ENCODE results near the gene YBEY. TPM values are rescaled to one million over a fixed set of nuclear protein-coding genes. Genes with fewer than 3 reads are reported as not detected.

YBEY gene
- polyA plus RNA-seq, 1 of the 3 experiments (the other 2 are of a cell fraction), result 47.5 TPM

DNA sequence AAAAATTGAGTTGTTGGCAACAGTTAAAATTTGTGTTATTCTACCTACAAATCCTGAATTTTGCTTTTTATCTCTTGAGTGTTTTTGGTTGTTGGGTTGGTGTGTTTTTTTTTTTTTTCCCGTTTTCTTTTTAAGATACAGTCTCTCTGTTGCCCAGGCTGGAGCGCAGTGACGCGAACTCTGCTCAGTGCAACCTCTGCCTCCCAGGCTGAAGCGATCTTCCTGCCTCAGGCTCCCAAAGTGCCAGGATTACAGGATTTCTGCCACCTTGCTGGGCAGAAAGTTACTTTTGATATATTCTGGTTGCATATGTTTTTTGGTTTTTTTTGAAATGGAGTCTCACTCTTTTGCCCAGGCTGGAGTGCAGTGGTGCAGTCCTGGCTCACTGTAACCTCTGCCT, 42.0 kb downstream of the YBEY start:
- no peak for DNase-seq
- no peak overlapping the region for H3K4me3 ChIP-seq (ENCODE audit: low read depth in 2 of 2, low read length in 1 of 2)
- H3K9me2 ChIP-seq, result no peaks in the 10 kb centered on the region
- H2AFZ ChIP-seq (ENCODE audit: low read depth), result no peak overlapping the region
- no peak overlapping the region for H3K4me2 ChIP-seq
- ChIA-PET CTCF (no interaction called here), POLR2A (no interaction called here)
- no peak overlapping the region for H3K27ac ChIP-seq (ENCODE audit: low read depth in 2 of 2, low read length in 1 of 2)
- WGBS (ENCODE audit: low lambda C conversion rate), result 78% methylated on average over 5 of the region's 5 CpGs
- no peaks in the 10 kb centered on the region for H4K20me1 ChIP-seq (ENCODE audit: insufficient read depth)
- TF ChIP-seq, protein P1, sequence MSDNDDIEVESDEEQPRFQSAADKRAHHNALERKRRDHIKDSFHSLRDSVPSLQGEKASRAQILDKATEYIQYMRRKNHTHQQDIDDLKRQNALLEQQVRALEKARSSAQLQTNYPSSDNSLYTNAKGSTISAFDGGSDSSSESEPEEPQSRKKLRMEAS (IDR thresholded peaks at IDR 0.05; ENCODE audit: low read depth), result no peak
- TF ChIP-seq, protein P2, sequence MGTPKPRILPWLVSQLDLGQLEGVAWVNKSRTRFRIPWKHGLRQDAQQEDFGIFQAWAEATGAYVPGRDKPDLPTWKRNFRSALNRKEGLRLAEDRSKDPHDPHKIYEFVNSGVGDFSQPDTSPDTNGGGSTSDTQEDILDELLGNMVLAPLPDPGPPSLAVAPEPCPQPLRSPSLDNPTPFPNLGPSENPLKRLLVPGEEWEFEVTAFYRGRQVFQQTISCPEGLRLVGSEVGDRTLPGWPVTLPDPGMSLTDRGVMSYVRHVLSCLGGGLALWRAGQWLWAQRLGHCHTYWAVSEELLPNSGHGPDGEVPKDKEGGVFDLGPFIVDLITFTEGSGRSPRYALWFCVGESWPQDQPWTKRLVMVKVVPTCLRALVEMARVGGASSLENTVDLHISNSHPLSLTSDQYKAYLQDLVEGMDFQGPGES (IDR thresholded peaks at IDR 0.05; ENCODE audit: low read depth, low read length), result no peak
- TF ChIP-seq CHD2 (IDR thresholded peaks at IDR 0.05; ENCODE audit: low read length, partially characterized antibody), result no peak
- no peak for TF ChIP-seq GATA2 (CRISPR knock-in tag; IDR thresholded peaks at IDR 0.05)
- no peak for TF ChIP-seq NFIC (IDR thresholded peaks at IDR 0.05; ENCODE audit: borderline replicate concordance)
- no peak for TF ChIP-seq RAD21 (IDR thresholded peaks at IDR 0.05; ENCODE audit: low read length)
- no peak for TF ChIP-seq YY1 (IDR thresholded peaks at IDR 0.05; ENCODE audit: low read depth)
- TF ChIP-seq NRF1 (IDR thresholded peaks at IDR 0.05; ENCODE audit: low read depth, low read length), result no peak
- TF ChIP-seq RCOR1 (IDR thresholded peaks at IDR 0.05; ENCODE audit: low read length), result no peak
- no peak for TF ChIP-seq TCF12 (IDR thresholded peaks at IDR 0.05)
- no peak for TF ChIP-seq MEF2A (IDR thresholded peaks at IDR 0.05; ENCODE audit: borderline replicate concordance, low read depth)
- no peak for TF ChIP-seq FOXJ3 (CRISPR knock-in tag; IDR thresholded peaks at IDR 0.05)
- H3K27me3 ChIP-seq (ENCODE audit: insufficient read depth), result no peaks in the 10 kb centered on the region
- peaks cover 26% of the 10 kb centered on the region for H3F3A ChIP-seq (replicated peaks; ENCODE audit: insufficient read depth)
- H3K36me3 ChIP-seq (replicated peaks in 1 of 2; ENCODE audit: control insufficient read depth in 1 of 2, insufficient read depth in 2 of 2, low read length in 1 of 2), result peaks cover 8 to 30% of the 10 kb centered on the region in 2 experiments
- H3K4me1 ChIP-seq (ENCODE audit: control insufficient read depth in 1 of 2, insufficient read depth in 2 of 2, low read depth in 1 of 2, low read length in 1 of 2), result peaks cover 12 to 14% of the 10 kb centered on the region in 2 experiments; a peak in 3 of 4 replicates
- H3K79me2 ChIP-seq (ENCODE audit: insufficient read depth), result peaks cover 76% of the 10 kb centered on the region
- no peak overlapping the region for H3K9ac ChIP-seq
- no peaks in the 10 kb centered on the region for H3K9me3 ChIP-seq

DNA sequence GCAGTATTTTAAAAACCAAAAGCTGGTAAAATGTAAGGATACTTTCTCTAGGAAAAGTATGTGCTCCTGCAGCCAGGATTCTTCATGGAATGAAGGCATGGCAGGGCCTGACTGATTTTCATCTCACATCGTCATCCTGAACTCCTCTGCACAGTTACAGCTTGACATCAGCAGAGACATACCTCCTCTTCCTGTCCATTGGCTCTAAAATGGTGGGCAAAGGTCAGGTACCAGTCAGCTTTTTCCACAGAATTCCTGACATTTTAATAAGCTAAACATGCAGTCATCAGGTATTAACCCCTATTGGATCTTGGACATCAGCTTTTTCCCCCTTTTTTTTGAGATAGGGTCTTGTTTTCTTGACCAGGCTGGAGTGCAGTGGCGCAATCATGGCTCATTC, 43.7 kb downstream of the YBEY start:
- CTCF ChIA-PET, result no interaction called here

More for the DNA sequence above, 43.7 kb downstream of the YBEY start:
- POLR2A ChIA-PET, result no interaction called here
- WGBS (ENCODE audit: low lambda C conversion rate), result 96% methylated on average over 2 of the region's 2 CpGs
- H3K4me2 ChIP-seq, result no peak overlapping the region
- no peaks in the 10 kb centered on the region for H3K9me2 ChIP-seq
- H3K9me3 ChIP-seq, result no peaks in the 10 kb centered on the region
- no peak for DNase-seq
- H3K4me1 ChIP-seq (ENCODE audit: control insufficient read depth in 1 of 2, insufficient read depth in 2 of 2, low read depth in 1 of 2, low read length in 1 of 2), result peaks cover 12 to 15% of the 10 kb centered on the region in 2 experiments; a peak in 3 of 4 replicates
- peaks cover 11 to 30% of the 10 kb centered on the region in 2 experiments for H3K36me3 ChIP-seq (replicated peaks in 1 of 2; ENCODE audit: control insufficient read depth in 1 of 2, insufficient read depth in 2 of 2, low read length in 1 of 2)
- TF ChIP-seq FOXM1 (IDR thresholded peaks at IDR 0.05; ENCODE audit: low read depth) (no peak), JUND (IDR thresholded peaks at IDR 0.05) (no peak), NRF1 (IDR thresholded peaks at IDR 0.05; ENCODE audit: low read depth, low read length) (no peak)
- TF ChIP-seq, protein P3, sequence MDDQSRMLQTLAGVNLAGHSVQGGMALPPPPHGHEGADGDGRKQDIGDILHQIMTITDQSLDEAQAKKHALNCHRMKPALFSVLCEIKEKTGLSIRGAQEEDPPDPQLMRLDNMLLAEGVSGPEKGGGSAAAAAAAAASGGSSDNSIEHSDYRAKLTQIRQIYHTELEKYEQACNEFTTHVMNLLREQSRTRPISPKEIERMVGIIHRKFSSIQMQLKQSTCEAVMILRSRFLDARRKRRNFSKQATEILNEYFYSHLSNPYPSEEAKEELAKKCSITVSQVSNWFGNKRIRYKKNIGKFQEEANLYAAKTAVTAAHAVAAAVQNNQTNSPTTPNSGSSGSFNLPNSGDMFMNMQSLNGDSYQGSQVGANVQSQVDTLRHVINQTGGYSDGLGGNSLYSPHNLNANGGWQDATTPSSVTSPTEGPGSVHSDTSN (IDR thresholded peaks at IDR 0.05), result no peak
- TF ChIP-seq, protein P4, sequence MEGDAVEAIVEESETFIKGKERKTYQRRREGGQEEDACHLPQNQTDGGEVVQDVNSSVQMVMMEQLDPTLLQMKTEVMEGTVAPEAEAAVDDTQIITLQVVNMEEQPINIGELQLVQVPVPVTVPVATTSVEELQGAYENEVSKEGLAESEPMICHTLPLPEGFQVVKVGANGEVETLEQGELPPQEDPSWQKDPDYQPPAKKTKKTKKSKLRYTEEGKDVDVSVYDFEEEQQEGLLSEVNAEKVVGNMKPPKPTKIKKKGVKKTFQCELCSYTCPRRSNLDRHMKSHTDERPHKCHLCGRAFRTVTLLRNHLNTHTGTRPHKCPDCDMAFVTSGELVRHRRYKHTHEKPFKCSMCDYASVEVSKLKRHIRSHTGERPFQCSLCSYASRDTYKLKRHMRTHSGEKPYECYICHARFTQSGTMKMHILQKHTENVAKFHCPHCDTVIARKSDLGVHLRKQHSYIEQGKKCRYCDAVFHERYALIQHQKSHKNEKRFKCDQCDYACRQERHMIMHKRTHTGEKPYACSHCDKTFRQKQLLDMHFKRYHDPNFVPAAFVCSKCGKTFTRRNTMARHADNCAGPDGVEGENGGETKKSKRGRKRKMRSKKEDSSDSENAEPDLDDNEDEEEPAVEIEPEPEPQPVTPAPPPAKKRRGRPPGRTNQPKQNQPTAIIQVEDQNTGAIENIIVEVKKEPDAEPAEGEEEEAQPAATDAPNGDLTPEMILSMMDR (IDR thresholded peaks at IDR 0.05), result no peak
- H3K79me2 ChIP-seq (ENCODE audit: insufficient read depth), result peaks cover 84% of the 10 kb centered on the region
- no peak overlapping the region for H3K27ac ChIP-seq (ENCODE audit: low read depth in 2 of 2, low read length in 1 of 2)
- no peaks in the 10 kb centered on the region for H3K27me3 ChIP-seq (ENCODE audit: insufficient read depth)
- H3K4me3 ChIP-seq (ENCODE audit: low read depth in 2 of 2, low read length in 1 of 2), result no peak overlapping the region
- no peaks in the 10 kb centered on the region for H4K20me1 ChIP-seq (ENCODE audit: insufficient read depth)
- H3K9ac ChIP-seq, result no peak overlapping the region
- peaks cover 26% of the 10 kb centered on the region for H3F3A ChIP-seq (replicated peaks; ENCODE audit: insufficient read depth)
- no peak overlapping the region for H2AFZ ChIP-seq (ENCODE audit: low read depth)
